SK-N-SH treated with all-trans-retinoic acid at 6 μM for 48 hours (cell line): ENCODE measurements around the gene OSBPL5.
A peak's percentile ranks its signal among the peaks of the same experiment; 100 is the strongest.

Experiments
- ATAC-seq: fragments of 200-7000 bp; cut with Tn5 transposase; 3 replicates; pipeline ENCODE4 v1.9.1; 2020; ENCODE audit warnings: mild to moderate bottlenecking, moderate library complexity
- ARNTL ChIP-seq: fragments of 450-650 bp; formaldehyde crosslinking; IDR thresholded peaks from 2 replicates; pipeline ENCODE4 v1.5.0; 2020; ENCODE audit warnings: low read depth, mild to moderate bottlenecking, moderate library complexity, borderline replicate concordance
- BACH2 ChIP-seq: fragments of 250-450 bp; sonication (Bioruptor Pico); IDR thresholded peaks from 2 replicates; pipeline ENCODE4 v1.9.0; 2021; ENCODE audit warnings: mild to moderate bottlenecking, borderline replicate concordance
- CREB5 ChIP-seq: fragments of 250-450 bp; sonication (Bioruptor Pico); IDR thresholded peaks from 2 replicates; pipeline ENCODE4 v1.5.1; 2020; ENCODE audit warnings: low read depth, mild to moderate bottlenecking, moderate library complexity
- CSRNP3 ChIP-seq: fragments of 250-450 bp; sonication (Bioruptor Pico); IDR thresholded peaks from 2 replicates; pipeline ENCODE4 v1.5.1; 2021; ENCODE audit warnings: mild to moderate bottlenecking, moderate library complexity
- ESRRG ChIP-seq: fragments of 250-450 bp; sonication (Bioruptor Pico); IDR thresholded peaks from 2 replicates; pipeline ENCODE4 v1.6.1; 2021; ENCODE audit warnings: mild to moderate bottlenecking
- GLIS3 ChIP-seq: fragments of 250-450 bp; sonication (Bioruptor Pico); IDR thresholded peaks from 2 replicates; pipeline ENCODE4 v1.5.0; 2020; ENCODE audit warnings: mild to moderate bottlenecking, moderate library complexity
- ISL1 ChIP-seq: fragments of 250-450 bp; sonication (Bioruptor Pico); IDR thresholded peaks from 2 replicates; pipeline ENCODE4 v2.1.2; 2022; ENCODE audit warnings: mild to moderate bottlenecking, moderate library complexity
- OSR1 ChIP-seq: fragments of 250-450 bp; sonication (Bioruptor Pico); IDR thresholded peaks from 2 replicates; pipeline ENCODE4 v1.8.0; 2022; ENCODE audit warnings: moderate library complexity, mild to moderate bottlenecking, inconsistent platforms
- PATZ1 ChIP-seq: fragments of 250-450 bp; sonication (Bioruptor Pico); IDR thresholded peaks from 2 replicates; pipeline ENCODE4 v1.8.0; 2020; ENCODE audit warnings: mild to moderate bottlenecking, moderate library complexity, borderline replicate concordance
- POU6F1 ChIP-seq: fragments of 250-450 bp; sonication (Bioruptor Pico); IDR thresholded peaks from 2 replicates; pipeline ENCODE4 v1.8.0; 2021; ENCODE audit warnings: low read depth, mild to moderate bottlenecking, moderate library complexity, borderline replicate concordance
- RARB ChIP-seq: fragments of 250-450 bp; sonication (Bioruptor Pico); IDR thresholded peaks from 2 replicates; pipeline ENCODE4 v1.8.0; 2021; ENCODE audit warnings: mild to moderate bottlenecking, moderate library complexity
- SNAI2 ChIP-seq: fragments of 250-450 bp; sonication (Bioruptor Pico); IDR thresholded peaks from 2 replicates; pipeline ENCODE4 v1.5.0; 2020; ENCODE audit warnings: mild to moderate bottlenecking, moderate library complexity
- TCF4 ChIP-seq: fragments of 250-450 bp; sonication (Bioruptor Pico); IDR thresholded peaks from 2 replicates; pipeline ENCODE4 v1.8.0; 2021; ENCODE audit warnings: mild to moderate bottlenecking, moderate library complexity, borderline replicate concordance
- TSHZ2 ChIP-seq: fragments of 250-450 bp; sonication (Bioruptor Pico); IDR thresholded peaks from 2 replicates; pipeline ENCODE4 v1.5.0; 2020; ENCODE audit warnings: mild to moderate bottlenecking, moderate library complexity
- ZC3H10 ChIP-seq: fragments of 250-450 bp; sonication (Bioruptor Pico); IDR thresholded peaks from 2 replicates; pipeline ENCODE4 v1.5.1; 2021; ENCODE audit warnings: mild to moderate bottlenecking, moderate library complexity
- ZFP30 ChIP-seq: fragments of 450-650 bp; formaldehyde crosslinking; IDR thresholded peaks from 2 replicates; pipeline ENCODE4 v1.5.0; 2022; ENCODE audit warnings: mild to moderate bottlenecking, moderate library complexity
- ZNF565 ChIP-seq: fragments of 450-650 bp; formaldehyde crosslinking; conservative IDR thresholded peaks from 2 replicates; pipeline ENCODE4 v1.5.0; 2020; ENCODE audit warnings: low read depth, mild to moderate bottlenecking, moderate library complexity
- ZNF70 ChIP-seq: fragments of 450-650 bp; formaldehyde crosslinking; IDR thresholded peaks from 2 replicates; pipeline ENCODE4 v1.5.0; 2020; ENCODE audit warnings: mild to moderate bottlenecking, moderate library complexity
- ZNF8 ChIP-seq: fragments of 450-650 bp; formaldehyde crosslinking; IDR thresholded peaks from 2 replicates; pipeline ENCODE4 v1.5.0; 2020; ENCODE audit warnings: mild to moderate bottlenecking, moderate library complexity

OSBPL5 gene

GRCh38 chr11:3190600-3190999 is 25.5 kb upstream of the OSBPL5 start:
- no peak for TF ChIP-seq SNAI2 (CRISPR knock-in tag)
- TF ChIP-seq ESRRG (CRISPR knock-in tag), result no peak
- no peak for TF ChIP-seq OSR1
- ATAC-seq, result no peak

GRCh38 chr11:3189886-3190583 is 24.9 kb upstream of the OSBPL5 start:
- TF ChIP-seq ZNF70 (CRISPR knock-in tag) (peak; percentile 99), ZNF8 (CRISPR knock-in tag) (no peak), SNAI2 (CRISPR knock-in tag) (no peak)
- ATAC-seq, result no peak

- no peak for ATAC-seq
- TF ChIP-seq ISL1 (CRISPR knock-in tag), result no peak
- no peak for TF ChIP-seq CREB5 (CRISPR knock-in tag)
- no peak for TF ChIP-seq ZNF8 (CRISPR knock-in tag)
- TF ChIP-seq OSR1, result no peak
- no peak for TF ChIP-seq ZC3H10 (CRISPR knock-in tag)
- no peak for TF ChIP-seq PATZ1 (CRISPR knock-in tag)
- TF ChIP-seq GLIS3, result no peak
- no peak for TF ChIP-seq ZNF70 (CRISPR knock-in tag)
- TF ChIP-seq POU6F1 (CRISPR knock-in tag), result no peak
- TF ChIP-seq ZFP30 (CRISPR knock-in tag), result no peak
- no peak for TF ChIP-seq RARB (CRISPR knock-in tag)
- TF ChIP-seq CSRNP3 (CRISPR knock-in tag), result no peak
- TF ChIP-seq ARNTL (CRISPR knock-in tag), result no peak
- no peak for TF ChIP-seq SNAI2 (CRISPR knock-in tag)
- TF ChIP-seq ZNF565, result no peak
- TF ChIP-seq BACH2 (CRISPR knock-in tag), result no peak
- TF ChIP-seq TCF4 (CRISPR knock-in tag), result no peak
- no peak for TF ChIP-seq ESRRG (CRISPR knock-in tag)
- no peak for TF ChIP-seq TSHZ2 (CRISPR knock-in tag)
Measured at GRCh38 chr11:3189196-3189843, 24.2 kb upstream of the OSBPL5 start.
